HCT116 (cell line): ENCODE data around the gene IRF8. TPM values are rescaled to one million over a fixed set of nuclear protein-coding genes. Genes with fewer than 3 reads are reported as not detected.

ENCODE experiments used
- ATAC-seq: fragments of 200-7000 bp; cut with Tn5 transposase; 2 replicates; pipeline ENCODE4 v1.9.1; 2020; ENCODE audit warnings: mild to moderate bottlenecking, moderate library complexity
- BruUV-seq: library from RNA; stranded (reverse); fragments of 400-500 nt; replicated peaks from 2 replicates; lab custom pipeline; 2021; lab: Mats Ljungman, UMichigan
- CTCF ChIA-PET: fragments of 300-600 bp; sonication (Branson Sonifier 250); formaldehyde crosslinking; loops from one replicate; lab custom pipeline; 2021; ENCODE audit warnings: antibody characterized with exemption; lab: Charles Lee
- POLR2A ChIA-PET: fragments of 300-600, 350-600 bp; sonication (Branson Sonifier 250); formaldehyde crosslinking; loops from one replicate; lab custom pipeline; 2021; ENCODE audit warnings: antibody characterized with exemption; lab: Charles Lee
- RAD21 ChIA-PET, 2 experiments: fragments of 300-600 bp; sonication (Branson Sonifier 250); formaldehyde crosslinking; loops; one replicate each; lab custom pipeline; 2023; ENCODE audit warnings: low total read pairs in 2 of 2; ENCODE audit not compliant: uncharacterized antibody in 2 of 2, unreplicated experiment in 2 of 2, low non-redundant PET in 1 of 2; lab: Charles Lee
- DNase-seq: peaks from one replicate; pipeline ENCODE4 v3.0.0-alpha.2; 2010; ENCODE audit warnings: low read depth, low spot score
- H2AFZ ChIP-seq: fragments of 200-600 bp; shearing (Covaris generic), sonication (generic); 2 replicates; pipeline ENCODE4 v1.6.1; 2017; ENCODE audit warnings: low read depth, mixed run types, mixed read lengths, antibody characterized with exemption, low read length; ENCODE audit not compliant: poor library complexity, severe bottlenecking
- H3K27ac ChIP-seq: 2 replicates; pipeline ENCODE4 v1.5.1; 2012; ENCODE audit warnings: low read depth, low read length
- H3K27me3 ChIP-seq: fragments of 200-600 bp; sonication (generic); 2 replicates; pipeline ENCODE4 v1.6.1; 2016; ENCODE audit warnings: mixed run types, low read length, mixed read lengths; ENCODE audit not compliant: insufficient read depth
- H3K36me3 ChIP-seq, 2 experiments: fragments of 200-500 bp in 1 of 2; fragments of 200-600 bp in 1 of 2; sonication (Bioruptor generic) in 1 of 2; sonication (generic) in 1 of 2; 2 replicates each; pipeline versions ENCODE4 v1.5.1 to v1.6.1; 2014 to 2016; ENCODE audit warnings: low read length in 2 of 2, inconsistent platforms in 1 of 2, mixed read lengths in 1 of 2, mixed run types in 1 of 2; ENCODE audit not compliant: insufficient read depth in 2 of 2, control insufficient read depth in 1 of 2
- H3K4me1 ChIP-seq, 2 experiments: fragments of 200-600 bp in 1 of 2; sonication (generic) in 1 of 2; 2 replicates each; pipeline versions ENCODE4 v1.5.1 to v1.6.1; 2012 to 2017; ENCODE audit warnings: low read length in 2 of 2, inconsistent platforms in 1 of 2, mild to moderate bottlenecking in 1 of 2, mixed read lengths in 1 of 2, mixed run types in 1 of 2, moderate library complexity in 1 of 2; ENCODE audit not compliant: insufficient read depth in 2 of 2, control insufficient read depth in 1 of 2
- H3K4me2 ChIP-seq: fragments of 200-600 bp; sonication (generic); 2 replicates; pipeline ENCODE4 v1.6.1; 2017; ENCODE audit warnings: mixed run types, low read length, mixed read lengths
- H3K4me3 ChIP-seq, 2 experiments: fragments of 200-600 bp in 1 of 2; sonication (generic) in 1 of 2; replicated peaks in 1 of 2; 2 replicates each; pipeline ENCODE4 v1.5.1; 2011 to 2016; ENCODE audit warnings: low read length in 2 of 2, control low read depth in 1 of 2, low read depth in 1 of 2, mild to moderate bottlenecking in 1 of 2, mixed read lengths in 1 of 2, mixed run types in 1 of 2
- H3K79me2 ChIP-seq: fragments of 200-600 bp; sonication (generic); 2 replicates; pipeline ENCODE4 v1.6.1; 2017; ENCODE audit warnings: mild to moderate bottlenecking, mixed run types, low read length, moderate library complexity, mixed read lengths; ENCODE audit not compliant: insufficient read depth
- H3K9ac ChIP-seq: fragments of 200-600 bp; sonication (generic); 2 replicates; pipeline ENCODE4 v1.6.1; 2016; ENCODE audit warnings: low read length, mixed read lengths
- H3K9me2 ChIP-seq: fragments of 200-600 bp; sonication (generic), shearing (Covaris generic); 2 replicates; pipeline ENCODE4 v1.6.1; 2017; ENCODE audit warnings: mixed run types, mild to moderate bottlenecking, moderate library complexity; ENCODE audit not compliant: insufficient read depth
- H3K9me3 ChIP-seq, 2 experiments: fragments of 200-500 bp in 1 of 2; fragments of 200-600 bp in 1 of 2; sonication (Bioruptor generic) in 1 of 2; sonication (generic) in 1 of 2; 2 replicates each; pipeline ENCODE4 v1.6.1; 2014 to 2017; ENCODE audit warnings: low read length in 2 of 2, mixed read lengths in 2 of 2, inconsistent platforms in 1 of 2, low read depth in 1 of 2, mild to moderate bottlenecking in 1 of 2, mixed run types in 1 of 2, moderate library complexity in 1 of 2; ENCODE audit not compliant: control insufficient read depth in 1 of 2, insufficient read depth in 1 of 2
- H4K20me1 ChIP-seq: fragments of 200-600 bp; sonication (generic), shearing (Covaris generic); 2 replicates; pipeline ENCODE4 v1.6.1; 2017; ENCODE audit warnings: mixed run types, mild to moderate bottlenecking, moderate library complexity; ENCODE audit not compliant: insufficient read depth
- CEBPB ChIP-seq: IDR thresholded peaks from 2 replicates; pipeline ENCODE4 v1.6.1; 2012; ENCODE audit warnings: low read depth
- EGR1 ChIP-seq: IDR thresholded peaks from 2 replicates; pipeline ENCODE4 v1.6.1; 2012; ENCODE audit warnings: low read depth
- EZH2 ChIP-seq: fragments of 200-600 bp; sonication (generic); IDR thresholded peaks from 2 replicates; pipeline ENCODE4 v1.6.1; 2017; ENCODE audit warnings: antibody characterized with exemption, mixed run types
- EZH2phosphoT487 ChIP-seq: fragments of 200-600 bp; IDR thresholded peaks from 2 replicates; pipeline ENCODE4 v1.6.1; 2018; ENCODE audit warnings: antibody characterized with exemption, borderline replicate concordance
- FOSL1 ChIP-seq: IDR thresholded peaks from 2 replicates; pipeline ENCODE4 v1.6.1; 2012; ENCODE audit warnings: low read depth
- MAX ChIP-seq: IDR thresholded peaks from 2 replicates; pipeline ENCODE4 v1.6.1; 2012
- POLR2A ChIP-seq: IDR thresholded peaks from 2 replicates; pipeline ENCODE4 v1.7.0; 2011; ENCODE audit warnings: borderline replicate concordance; ENCODE audit not compliant: insufficient read depth, insufficient read length; ENCODE audit errors: extremely low read depth
- POLR2AphosphoS5 ChIP-seq: IDR thresholded peaks from 2 replicates; pipeline ENCODE4 v1.6.1; 2011; ENCODE audit warnings: mild to moderate bottlenecking, low read depth, low read length, moderate library complexity
- RAD21 ChIP-seq: IDR thresholded peaks from 2 replicates; pipeline ENCODE4 v1.6.1; 2012; ENCODE audit warnings: low read depth, mild to moderate bottlenecking
- SIN3A ChIP-seq: IDR thresholded peaks from 2 replicates; pipeline ENCODE4 v1.6.1; 2012; ENCODE audit warnings: low read depth
- TCF7L2 ChIP-seq: IDR thresholded peaks from 2 replicates; pipeline ENCODE4 v1.7.0; 2011; ENCODE audit warnings: borderline replicate concordance, inconsistent platforms; ENCODE audit not compliant: insufficient read depth, insufficient read length; ENCODE audit errors: extremely low read depth
- YY1 ChIP-seq: IDR thresholded peaks from 2 replicates; pipeline ENCODE4 v1.6.1; 2011; ENCODE audit warnings: low read length, low read depth, moderate library complexity, mild to moderate bottlenecking; ENCODE audit not compliant: insufficient replicate concordance; ENCODE audit errors: extremely low read depth
- ZBTB33 ChIP-seq: IDR thresholded peaks from 2 replicates; pipeline ENCODE4 v1.6.1; 2011; ENCODE audit warnings: mild to moderate bottlenecking, low read length, moderate library complexity; ENCODE audit not compliant: insufficient replicate concordance; ENCODE audit errors: extremely low read depth
- ZFX ChIP-seq: fragments of 450-650 bp; IDR thresholded peaks from 2 replicates; pipeline ENCODE4 v1.6.1; 2017
- intact Hi-C: fragments of 100-400 bp; cut with micrococcal nuclease; formaldehyde crosslinking; loops from 2 replicates; pipeline ENCODE4 v1.10.0; 2022
- total RNA-seq: library from RNA; stranded (reverse); gene quantifications from one replicate; pipeline ENCODE4 v1.2.1, GENCODE V29; 2021; ENCODE audit not compliant: unreplicated experiment
- TF ChIP-seq, protein P1 (sequence below): IDR thresholded peaks from 2 replicates; pipeline ENCODE4 v1.6.1; 2012
- TF ChIP-seq, protein P2 (sequence below), 3 experiments: fragments of 200-600 bp in 1 of 3; sonication (generic) in 1 of 3; IDR thresholded peaks in 2 of 3; conservative IDR thresholded peaks in 1 of 3; 2 replicates each; pipeline ENCODE4 v1.5.1; 2012 to 2017; ENCODE audit warnings: low read depth in 2 of 3, low read length in 2 of 3, antibody characterized with exemption in 1 of 3, borderline replicate concordance in 1 of 3, control low read depth in 1 of 3, mild to moderate bottlenecking in 1 of 3, mixed read lengths in 1 of 3, mixed run types in 1 of 3, moderate library complexity in 1 of 3; ENCODE audit not compliant: insufficient read depth in 1 of 3

IRF8 gene
- total RNA-seq, 1 experiment from 2014 or later: 0.61 TPM

GRCh38 chr16:85913688-85914422 is 14.9 kb downstream of the IRF8 start:
- H3K27ac ChIP-seq: no peak overlapping the region
- H4K20me1 ChIP-seq: no peaks in the 10 kb centered on the region
- RAD21 ChIA-PET: no interaction called here
- no peaks in the 10 kb centered on the region for H3K79me2 ChIP-seq
- peaks cover 15% of the 10 kb centered on the region; the same call in 1 of the 2 replicates for H3K27me3 ChIP-seq
- H3K9me2 ChIP-seq: no peaks in the 10 kb centered on the region
- no TSS peak for BruUV-seq
- intact Hi-C loops: no loop called here
- no peaks in the 10 kb centered on the region for H3K4me1 ChIP-seq
- no peak for DNase-seq
- no peaks in the 10 kb centered on the region for H3K9me3 ChIP-seq
- no peak overlapping the region for H3K4me3 ChIP-seq
- no peak for TF ChIP-seq MAX
- no peak for TF ChIP-seq EZH2phosphoT487
- TF ChIP-seq POLR2A: no peak
- TF ChIP-seq ZFX: no peak
- TF ChIP-seq, protein P1, sequence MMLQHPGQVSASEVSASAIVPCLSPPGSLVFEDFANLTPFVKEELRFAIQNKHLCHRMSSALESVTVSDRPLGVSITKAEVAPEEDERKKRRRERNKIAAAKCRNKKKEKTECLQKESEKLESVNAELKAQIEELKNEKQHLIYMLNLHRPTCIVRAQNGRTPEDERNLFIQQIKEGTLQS: no peak
- TF ChIP-seq CEBPB: no peak
- CTCF ChIA-PET: no interaction called here
- ATAC-seq: no peak
- H3K9ac ChIP-seq: no peak overlapping the region
- no peak overlapping the region for H2AFZ ChIP-seq
- POLR2A ChIA-PET: no interaction called here
- no peaks in the 10 kb centered on the region for H3K36me3 ChIP-seq
- no peak overlapping the region for H3K4me2 ChIP-seq

DNA sequence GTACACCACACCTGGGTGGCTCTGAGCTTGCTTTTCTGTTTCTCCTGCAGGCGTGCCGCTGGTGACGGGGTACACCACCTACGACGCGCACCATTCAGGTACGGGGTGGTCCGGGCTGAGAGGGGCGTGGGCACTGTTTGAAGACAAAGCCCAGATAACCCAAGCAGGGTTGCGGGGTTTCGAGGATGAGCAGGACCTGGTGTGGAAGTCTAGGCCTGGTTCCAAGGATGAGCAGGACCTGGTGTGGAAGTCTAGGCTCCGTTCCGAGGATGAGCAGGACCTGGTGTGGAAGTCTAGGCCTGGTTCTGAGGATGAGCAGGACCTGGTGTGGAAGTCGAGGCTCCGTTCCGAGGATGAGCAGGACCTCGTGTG is 15.4 kb downstream of the IRF8 start:
- ChIA-PET CTCF (no interaction called here), RAD21 (no interaction called here), POLR2A (no interaction called here)
- H3K36me3 ChIP-seq: no peaks in the 10 kb centered on the region
- no peak overlapping the region for H2AFZ ChIP-seq
- ATAC-seq: no peak
- H3K4me2 ChIP-seq: no peak overlapping the region
- H4K20me1 ChIP-seq: no peaks in the 10 kb centered on the region
- H3K27ac ChIP-seq: no peak overlapping the region
- no peaks in the 10 kb centered on the region for H3K79me2 ChIP-seq
- no TSS peak for BruUV-seq
- intact Hi-C loops: no loop called here
- H3K27me3 ChIP-seq: peaks cover 9% of the 10 kb centered on the region; the same call in 1 of the 2 replicates
- no peaks in the 10 kb centered on the region for H3K9me2 ChIP-seq
- DNase-seq: no peak
- no peak overlapping the region for H3K4me3 ChIP-seq
- no peaks in the 10 kb centered on the region for H3K4me1 ChIP-seq
- H3K9ac ChIP-seq: no peak overlapping the region
- no peaks in the 10 kb centered on the region for H3K9me3 ChIP-seq
- TF ChIP-seq TCF7L2 (no peak), YY1 (no peak), SIN3A (no peak), ZFX (no peak), ZBTB33 (no peak), POLR2AphosphoS5 (no peak), EZH2 (no peak), RAD21 (no peak), FOSL1 (no peak), EGR1 (no peak)
- TF ChIP-seq, protein P1: no peak
- TF ChIP-seq, protein P2, sequence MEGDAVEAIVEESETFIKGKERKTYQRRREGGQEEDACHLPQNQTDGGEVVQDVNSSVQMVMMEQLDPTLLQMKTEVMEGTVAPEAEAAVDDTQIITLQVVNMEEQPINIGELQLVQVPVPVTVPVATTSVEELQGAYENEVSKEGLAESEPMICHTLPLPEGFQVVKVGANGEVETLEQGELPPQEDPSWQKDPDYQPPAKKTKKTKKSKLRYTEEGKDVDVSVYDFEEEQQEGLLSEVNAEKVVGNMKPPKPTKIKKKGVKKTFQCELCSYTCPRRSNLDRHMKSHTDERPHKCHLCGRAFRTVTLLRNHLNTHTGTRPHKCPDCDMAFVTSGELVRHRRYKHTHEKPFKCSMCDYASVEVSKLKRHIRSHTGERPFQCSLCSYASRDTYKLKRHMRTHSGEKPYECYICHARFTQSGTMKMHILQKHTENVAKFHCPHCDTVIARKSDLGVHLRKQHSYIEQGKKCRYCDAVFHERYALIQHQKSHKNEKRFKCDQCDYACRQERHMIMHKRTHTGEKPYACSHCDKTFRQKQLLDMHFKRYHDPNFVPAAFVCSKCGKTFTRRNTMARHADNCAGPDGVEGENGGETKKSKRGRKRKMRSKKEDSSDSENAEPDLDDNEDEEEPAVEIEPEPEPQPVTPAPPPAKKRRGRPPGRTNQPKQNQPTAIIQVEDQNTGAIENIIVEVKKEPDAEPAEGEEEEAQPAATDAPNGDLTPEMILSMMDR (IDR thresholded peaks at IDR 0.05 in 2 of 3, conservative IDR thresholded peaks at IDR 0.05 in 1 of 3; ENCODE audit: borderline replicate concordance in 1 of 3, insufficient read depth in 1 of 3, low read depth in 2 of 3, low read length in 2 of 3): no peak
